Measurements from ENCODE around the gene L3MBTL3.
"Not testable (repeated sequence)": the region's sequence is repeated elsewhere in the genome, so short reads cannot be mapped to it uniquely, and the experiment has no call there.

Gene L3MBTL3

DNA sequence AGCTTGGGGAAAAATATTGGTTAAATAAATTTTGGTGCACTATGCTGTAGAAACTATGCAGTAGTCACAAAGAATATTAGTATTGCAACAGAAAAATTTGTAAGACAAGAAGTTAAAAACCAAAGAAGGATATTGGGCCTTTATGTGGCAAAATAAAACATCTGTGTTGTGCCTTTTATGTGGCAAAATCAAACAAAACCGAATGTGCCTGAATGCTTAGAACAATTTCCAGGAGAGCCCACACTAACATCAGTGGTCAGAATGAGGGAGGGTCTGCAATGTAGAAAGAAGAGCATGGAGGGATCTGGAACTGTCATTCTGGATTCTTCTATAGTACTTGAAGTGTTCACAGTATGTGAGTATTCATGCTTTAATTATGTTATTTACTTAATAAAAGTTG is 75.2 kb downstream of the L3MBTL3 start:
- no peak for DNase-seq

DNA sequence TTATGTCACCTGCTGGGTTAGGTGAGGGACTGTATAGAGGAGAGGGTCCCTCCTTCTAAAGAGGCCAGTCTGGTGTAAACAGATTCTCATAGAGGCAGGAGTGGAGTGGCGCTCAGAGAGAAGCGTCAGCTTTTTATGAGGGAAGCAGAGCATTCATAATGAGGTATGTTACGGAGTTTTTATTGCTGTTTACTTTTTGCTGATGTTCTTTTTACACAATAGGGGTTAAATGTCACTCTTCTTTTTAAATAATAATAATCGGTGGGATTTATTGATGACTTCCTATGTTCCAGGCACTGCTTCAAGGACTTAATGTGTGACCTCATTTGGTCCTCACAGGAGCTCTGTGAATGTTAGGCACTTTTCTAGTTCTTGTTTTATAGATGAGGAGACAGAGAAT is 79.9 kb downstream of the L3MBTL3 start:
- no peak for DNase-seq

- no peak for DNase-seq
These were observed 80.7 kb downstream of the L3MBTL3 start for GRCh38 chr6:130099119-130099518.

DNA sequence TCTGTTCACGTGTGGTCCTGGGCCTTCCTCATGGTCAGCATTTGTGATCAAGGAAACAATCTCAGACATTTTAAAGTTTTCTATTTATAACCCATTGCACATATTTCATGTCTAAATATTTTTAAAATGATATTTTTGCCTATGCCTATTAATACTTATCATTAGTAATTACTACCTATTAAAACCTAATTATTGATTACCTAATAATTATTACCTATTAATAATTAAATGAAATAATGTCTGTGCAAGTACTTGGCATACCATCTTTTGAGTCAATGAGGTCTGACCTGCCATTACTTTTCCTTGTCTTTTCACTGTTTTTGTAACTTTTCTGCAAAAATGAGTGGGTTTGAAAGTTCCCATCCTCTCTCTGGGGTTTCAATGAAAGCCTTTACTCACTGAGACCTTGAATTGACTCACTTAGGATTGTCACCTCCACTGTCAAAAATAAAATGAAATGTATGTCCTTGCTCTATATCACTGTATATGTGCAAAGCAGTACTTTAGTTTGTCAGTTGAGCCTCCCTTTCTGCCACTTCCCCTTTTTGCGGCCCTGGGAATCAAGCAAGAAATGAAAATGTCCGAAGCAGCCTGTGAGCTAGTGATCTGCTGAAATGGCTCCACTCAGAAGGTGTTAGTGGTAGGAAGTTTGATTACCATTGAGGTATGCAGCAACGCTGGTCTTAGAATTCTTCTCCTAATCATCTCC is 87.8 kb downstream of the L3MBTL3 start:
- DNase-seq: peak in 1 of 2 donors; percentile 26

DNA sequence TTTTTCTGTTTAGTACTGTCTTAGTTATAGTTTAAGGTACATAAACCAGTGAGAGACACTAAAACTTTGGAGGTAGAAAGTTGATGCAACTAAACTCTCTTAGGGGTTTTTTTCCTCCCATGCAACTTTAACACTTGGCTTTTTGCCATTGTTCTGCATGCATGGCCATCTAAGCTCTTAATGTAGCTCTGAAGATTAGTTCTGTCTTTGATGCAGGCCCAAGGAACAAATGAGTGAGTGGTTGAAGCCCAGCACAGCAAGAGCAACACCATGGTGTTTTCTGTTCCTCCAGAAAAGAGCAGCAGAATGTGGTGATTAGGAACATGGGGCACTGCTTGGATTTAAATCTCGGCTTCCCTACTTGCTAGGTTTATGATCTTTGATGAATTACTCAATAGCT is 89.3 kb downstream of the L3MBTL3 start:
- no peak for DNase-seq

DNA sequence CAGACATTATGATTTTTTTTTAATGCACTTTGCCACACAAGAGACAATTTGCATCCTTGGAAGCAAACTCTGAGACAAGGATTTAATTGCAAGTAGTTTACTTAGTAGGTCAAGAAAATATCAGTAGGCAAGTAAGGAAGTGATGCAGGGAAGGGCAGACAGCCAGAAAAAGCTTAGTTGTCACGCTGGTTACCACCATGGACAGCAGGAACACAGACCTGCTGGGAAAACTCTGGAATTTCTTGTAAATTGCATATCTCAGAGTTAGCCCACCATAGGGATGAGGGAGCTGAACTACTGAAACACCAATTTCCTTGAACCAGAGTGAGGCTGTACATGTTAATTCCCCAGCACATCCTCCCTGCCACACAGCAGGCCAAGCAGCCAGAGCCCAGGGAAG is 92.7 kb downstream of the L3MBTL3 start:
- DNase-seq: no peak

DNA sequence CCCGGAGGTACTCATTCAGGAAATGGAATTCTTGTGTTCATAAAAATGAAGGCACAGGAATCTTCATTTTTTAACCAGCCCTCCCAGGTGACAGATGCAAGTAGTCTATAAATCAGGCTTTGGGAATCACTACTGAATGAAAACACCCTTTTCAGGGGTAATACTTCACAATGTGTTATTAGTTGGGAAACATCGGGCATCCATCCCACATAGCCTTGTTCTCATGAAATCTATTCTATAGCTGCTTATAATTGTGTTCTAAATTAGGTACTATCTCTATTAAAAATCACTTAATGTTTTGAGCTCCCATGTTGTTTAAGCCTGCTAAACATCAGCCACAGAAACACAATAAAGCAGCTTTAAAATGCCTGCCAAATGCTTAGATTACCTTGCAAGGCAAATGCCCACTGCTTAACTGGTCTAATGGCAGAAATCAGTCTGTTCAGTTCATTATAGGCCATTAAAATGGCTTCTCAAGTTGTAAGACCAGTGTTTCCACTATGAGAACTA is 94.9 kb downstream of the L3MBTL3 start:
- DNase-seq: no peak

DNA sequence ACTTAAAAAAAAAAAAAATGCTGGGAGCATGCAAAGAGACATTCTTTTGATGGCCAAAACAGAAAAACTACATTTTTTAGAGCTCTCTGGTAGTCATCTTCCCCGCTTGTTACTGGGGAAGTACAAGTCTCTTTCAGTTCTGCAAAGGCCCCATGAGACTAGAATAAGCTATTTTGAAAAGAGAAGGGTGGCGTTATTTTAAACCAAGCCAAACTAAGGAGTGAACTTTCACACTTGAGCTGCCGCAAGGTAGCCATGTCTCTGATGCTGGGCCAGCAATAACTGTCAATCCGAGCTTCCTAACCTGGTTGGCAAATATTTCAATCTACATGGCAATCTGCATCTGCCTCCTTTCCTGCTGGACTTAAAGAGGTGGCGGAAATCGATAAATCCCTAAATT is 96.7 kb downstream of the L3MBTL3 start:
- DNase-seq: peak in 1 of 2 donors; percentile 3

DNA sequence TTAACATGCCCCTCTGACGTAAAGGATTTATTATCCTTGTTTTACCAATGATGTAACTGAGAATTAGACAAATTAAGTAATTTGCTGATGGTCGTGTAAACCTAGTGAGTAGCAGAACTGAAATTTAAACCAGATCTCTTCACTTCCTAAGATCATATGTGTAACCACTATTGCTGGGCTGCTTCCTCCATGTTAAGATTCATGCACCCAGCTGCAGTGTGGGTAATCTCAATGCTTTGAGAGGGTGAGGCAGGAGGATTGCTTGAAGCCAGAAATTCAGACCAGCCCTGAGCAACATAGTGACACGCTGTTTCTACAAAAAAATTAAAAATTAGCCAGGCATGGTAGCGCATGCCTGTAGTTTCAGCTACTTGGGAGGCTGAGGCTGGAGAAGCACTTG is 97.9 kb downstream of the L3MBTL3 start:
- DNase-seq: no peak

GRCh38 chr6:130117187-130117701 is 98.9 kb downstream of the L3MBTL3 start:
- DNase-seq: not testable (repeated sequence)

GRCh38 chr6:130118236-130118635 is 99.9 kb downstream of the L3MBTL3 start:
- DNase-seq: no peak

GRCh38 chr6:130119211-130119610 is 100.8 kb downstream of the L3MBTL3 start:
- DNase-seq: no peak

GRCh38 chr6:130120731-130121130 is 102.3 kb downstream of the L3MBTL3 start:
- DNase-seq: no peak

GRCh38 chr6:130122243-130122642 is 103.9 kb downstream of the L3MBTL3 start:
- no peak for DNase-seq

DNA sequence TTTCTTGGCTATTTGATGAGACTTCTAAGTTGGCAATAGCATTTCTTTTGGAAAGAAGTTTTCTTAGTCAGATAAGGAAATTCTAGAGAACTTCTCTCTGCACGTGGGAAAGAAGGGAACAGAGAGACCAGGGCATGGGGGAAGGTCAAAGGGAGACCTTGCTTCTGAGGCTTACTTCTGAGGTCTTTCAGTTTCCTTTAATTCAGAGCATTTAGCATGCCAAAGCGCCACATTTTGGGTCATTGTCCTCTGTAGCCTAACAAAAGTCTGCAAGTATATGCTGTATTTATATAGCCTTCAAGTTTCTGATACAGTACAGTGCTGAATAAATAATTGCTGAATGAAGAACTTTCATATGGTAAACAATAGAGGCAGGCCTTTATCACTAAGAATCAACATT is 108.8 kb downstream of the L3MBTL3 start:
- no peak for DNase-seq

DNA sequence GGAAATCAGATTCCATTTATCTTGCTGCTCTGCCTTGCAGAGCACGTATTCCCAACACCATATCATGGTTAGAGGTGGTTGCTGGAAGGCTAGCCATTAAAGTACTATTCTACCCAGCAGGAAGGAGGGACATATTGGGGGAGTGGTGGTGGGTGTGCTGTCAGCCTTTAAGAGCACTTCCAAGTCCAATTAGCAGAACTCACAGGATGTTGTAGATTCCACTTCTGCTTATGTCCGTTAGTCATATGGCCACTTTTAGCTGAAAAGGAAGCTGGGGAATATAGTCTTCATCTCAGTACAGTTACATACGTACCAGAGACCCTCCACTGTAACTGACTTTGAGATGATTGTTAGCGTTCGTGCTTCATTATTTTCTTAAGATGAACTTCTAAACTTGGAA is 109.9 kb downstream of the L3MBTL3 start:
- DNase-seq: no peak

DNA sequence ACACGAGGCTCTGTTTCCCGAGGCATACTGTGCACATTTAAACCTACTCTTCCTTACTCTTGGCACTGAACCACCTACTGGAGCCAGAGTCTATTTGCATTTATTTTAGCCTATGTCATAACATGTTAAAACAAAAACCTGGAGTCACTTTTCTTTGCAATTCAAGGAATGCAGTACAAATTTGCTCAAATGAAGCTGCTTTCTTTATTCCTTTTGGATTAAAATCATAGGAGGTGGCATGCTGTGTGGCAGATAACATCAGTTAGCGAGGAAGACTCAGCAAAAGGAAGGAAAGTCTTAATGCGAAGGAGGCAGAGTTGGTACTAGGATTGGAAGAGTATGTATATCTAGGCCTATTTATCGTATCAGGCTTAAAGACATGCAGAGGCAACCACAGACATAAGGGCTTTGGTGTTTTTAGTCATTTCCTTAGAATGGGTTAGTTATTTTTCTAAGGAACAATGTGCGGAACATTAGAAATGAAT is 111.4 kb downstream of the L3MBTL3 start:
- no peak for DNase-seq

GRCh38 chr6:130132286-130132701 is 113.9 kb downstream of the L3MBTL3 start:
- DNase-seq: peak; percentile 66 to 77

- peak in 1 of 2 donors; percentile 26 for DNase-seq
These were observed 116.2 kb downstream of the L3MBTL3 start for GRCh38 chr6:130134582-130134981.

- DNase-seq: no peak
These were observed 118.4 kb downstream of the L3MBTL3 start for GRCh38 chr6:130136798-130137197.

- peak in 1 of 2 donors; percentile 16 for DNase-seq
These were observed 119.9 kb downstream of the L3MBTL3 start for GRCh38 chr6:130138116-130138908.

GRCh38 chr6:130138909-130139242 is 120.5 kb downstream of the L3MBTL3 start:
- DNase-seq: no peak

DNA sequence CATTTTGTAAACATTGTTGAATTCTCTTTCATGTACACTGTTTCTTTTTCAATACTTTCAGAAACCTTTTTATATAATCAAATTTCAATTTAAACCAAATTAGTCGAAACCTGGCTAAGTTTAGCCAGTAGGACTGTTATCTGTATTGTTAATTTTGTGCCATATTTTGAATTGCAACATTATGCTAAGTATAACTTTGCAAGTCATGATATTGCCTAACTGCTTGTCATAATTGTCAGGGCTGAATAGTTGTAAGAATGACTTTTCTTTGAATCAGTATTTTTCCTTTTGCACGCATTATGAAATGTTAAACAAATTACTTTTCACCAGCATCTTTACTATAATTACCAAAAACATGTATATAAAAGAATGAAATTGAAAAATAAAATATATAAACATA is 121.7 kb downstream of the L3MBTL3 start:
- DNase-seq: no peak

- DNase-seq: no peak
These were observed 125.3 kb downstream of the L3MBTL3 start for GRCh38 chr6:130143709-130144108.

Data from CD4-positive, alpha-beta T cell treated with Interleukin-1 beta for 1 hour (primary cell).